ENCODE measurements around the gene CXCR2.
"Not testable (repeated sequence)": the region's sequence is repeated elsewhere in the genome, so short reads cannot be mapped to it uniquely, and the experiment has no call there.

CXCR2 gene

DNA sequence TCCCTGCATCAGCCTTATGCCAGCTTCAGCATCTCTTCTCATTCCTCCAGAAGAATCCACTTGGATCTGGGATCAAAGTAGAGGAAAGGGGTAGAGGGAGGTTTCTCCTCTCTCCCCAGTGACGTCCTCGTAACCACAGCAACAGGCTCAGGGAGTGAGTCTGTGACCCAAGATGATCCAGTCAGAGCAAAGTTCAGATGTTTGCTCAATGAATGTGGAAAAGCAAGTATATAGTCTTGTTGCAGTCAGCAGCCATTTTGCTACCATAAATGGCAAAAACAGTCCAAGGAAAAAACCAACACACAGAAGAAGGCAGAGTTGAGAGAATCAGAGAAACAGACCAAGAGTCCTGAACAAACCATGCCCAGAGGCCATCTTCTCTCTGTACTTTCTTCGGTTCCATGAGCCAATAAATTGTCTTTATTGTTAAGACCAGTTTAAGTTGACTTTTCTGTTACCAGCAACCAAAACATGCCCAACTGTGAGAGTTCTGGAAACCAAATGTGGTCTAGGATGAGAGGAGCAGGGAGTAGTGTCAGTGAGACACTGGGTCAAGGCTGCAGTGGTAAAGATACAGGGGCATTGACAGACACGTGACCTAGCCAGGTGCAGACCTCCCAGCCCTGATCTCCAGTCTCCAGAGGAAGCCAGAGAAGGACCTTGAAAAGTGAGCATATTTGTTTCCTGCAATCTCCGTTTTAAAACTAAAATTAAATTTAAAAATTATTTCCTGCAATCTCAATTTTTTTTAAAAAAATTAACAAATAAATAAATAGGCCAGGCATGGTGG is 44.1 kb downstream of the CXCR2 start:
- H4K20me1 ChIP-seq (ENCODE audit: low read depth, low read length): no peaks in the 10 kb centered on the region
- no peaks in the 10 kb centered on the region for H3K27me3 ChIP-seq (ENCODE audit: low read length)
- H3K79me2 ChIP-seq (ENCODE audit: insufficient read depth, low read length): no peaks in the 10 kb centered on the region
- no peak overlapping the region for H3K4me3 ChIP-seq (ENCODE audit: insufficient read depth, low read length, poor library complexity, severe bottlenecking)
- H3K9ac ChIP-seq (ENCODE audit: low read length): no peak overlapping the region
- H3F3A ChIP-seq (ENCODE audit: insufficient read depth): no peaks in the 10 kb centered on the region
- H3K27ac ChIP-seq (ENCODE audit: low read depth, low read length): no peak overlapping the region
- no peak overlapping the region for H2AFZ ChIP-seq (ENCODE audit: low read depth, low read length, severe bottlenecking)
- no peak overlapping the region for H3K4me2 ChIP-seq (ENCODE audit: low read depth, low read length, poor library complexity, severe bottlenecking)
- no peaks in the 10 kb centered on the region for H3K36me3 ChIP-seq (ENCODE audit: low read length)
- no peak for TF ChIP-seq EZH2phosphoT487 (conservative IDR thresholded peaks at IDR 0.05; ENCODE audit: low read length)
- TF ChIP-seq, protein P1, sequence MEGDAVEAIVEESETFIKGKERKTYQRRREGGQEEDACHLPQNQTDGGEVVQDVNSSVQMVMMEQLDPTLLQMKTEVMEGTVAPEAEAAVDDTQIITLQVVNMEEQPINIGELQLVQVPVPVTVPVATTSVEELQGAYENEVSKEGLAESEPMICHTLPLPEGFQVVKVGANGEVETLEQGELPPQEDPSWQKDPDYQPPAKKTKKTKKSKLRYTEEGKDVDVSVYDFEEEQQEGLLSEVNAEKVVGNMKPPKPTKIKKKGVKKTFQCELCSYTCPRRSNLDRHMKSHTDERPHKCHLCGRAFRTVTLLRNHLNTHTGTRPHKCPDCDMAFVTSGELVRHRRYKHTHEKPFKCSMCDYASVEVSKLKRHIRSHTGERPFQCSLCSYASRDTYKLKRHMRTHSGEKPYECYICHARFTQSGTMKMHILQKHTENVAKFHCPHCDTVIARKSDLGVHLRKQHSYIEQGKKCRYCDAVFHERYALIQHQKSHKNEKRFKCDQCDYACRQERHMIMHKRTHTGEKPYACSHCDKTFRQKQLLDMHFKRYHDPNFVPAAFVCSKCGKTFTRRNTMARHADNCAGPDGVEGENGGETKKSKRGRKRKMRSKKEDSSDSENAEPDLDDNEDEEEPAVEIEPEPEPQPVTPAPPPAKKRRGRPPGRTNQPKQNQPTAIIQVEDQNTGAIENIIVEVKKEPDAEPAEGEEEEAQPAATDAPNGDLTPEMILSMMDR (IDR thresholded peaks at IDR 0.05; ENCODE audit: insufficient read depth, low read length, poor library complexity, severe bottlenecking): no peak
- H3K9me2 ChIP-seq (replicated peaks; ENCODE audit: insufficient read depth, low read length): no peaks in the 10 kb centered on the region
- no peaks in the 10 kb centered on the region for H3K9me3 ChIP-seq (ENCODE audit: insufficient read depth, low read length)

DNA sequence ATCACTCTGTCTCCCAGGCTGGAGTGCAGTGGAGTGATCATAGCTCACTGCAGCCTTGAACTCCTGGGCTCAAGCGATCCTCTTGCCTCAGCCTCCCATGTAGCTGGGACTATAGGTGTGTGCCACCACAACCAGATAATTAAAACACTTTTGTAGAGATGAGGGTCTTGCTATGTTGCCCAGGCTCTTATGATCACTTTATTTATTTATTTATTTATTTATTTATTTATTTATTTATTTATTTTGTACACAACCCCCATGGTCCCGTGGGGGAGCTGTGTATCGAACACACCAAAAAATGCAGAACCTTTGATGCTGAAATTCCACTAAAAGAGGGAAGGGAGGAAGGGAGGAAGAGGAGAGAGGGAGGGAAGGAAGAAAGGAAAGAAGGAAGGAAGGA is 45.9 kb downstream of the CXCR2 start:
- H3K4me2 ChIP-seq (ENCODE audit: low read depth, low read length, poor library complexity, severe bottlenecking): not testable (repeated sequence)

GRCh38 chr2:218172845-218173244 is 47.0 kb downstream of the CXCR2 start:
- Histone ChIP-seq H2AFZ (ENCODE audit: low read depth, low read length, severe bottlenecking) (no peak overlapping the region), H3K4me3 (ENCODE audit: insufficient read depth, low read length, poor library complexity, severe bottlenecking) (no peak overlapping the region), H3K36me3 (ENCODE audit: low read length) (no peaks in the 10 kb centered on the region), H3K4me2 (ENCODE audit: low read depth, low read length, poor library complexity, severe bottlenecking) (no peak overlapping the region), H3K9ac (ENCODE audit: low read length) (no peak overlapping the region), H3K27ac (ENCODE audit: low read depth, low read length) (no peak overlapping the region), H4K20me1 (ENCODE audit: low read depth, low read length) (no peaks in the 10 kb centered on the region), H3K79me2 (ENCODE audit: insufficient read depth, low read length) (no peaks in the 10 kb centered on the region), H3K9me3 (ENCODE audit: insufficient read depth, low read length) (no peaks in the 10 kb centered on the region), H3K9me2 (replicated peaks; ENCODE audit: insufficient read depth, low read length) (no peaks in the 10 kb centered on the region), H3F3A (ENCODE audit: insufficient read depth) (no peaks in the 10 kb centered on the region), H3K27me3 (ENCODE audit: low read length) (no peaks in the 10 kb centered on the region)
- TF ChIP-seq, protein P1 (IDR thresholded peaks at IDR 0.05; ENCODE audit: insufficient read depth, low read length, poor library complexity, severe bottlenecking): no peak
- no peak for TF ChIP-seq EZH2phosphoT487 (conservative IDR thresholded peaks at IDR 0.05; ENCODE audit: low read length)

More for the DNA sequence above, 45.9 kb downstream of the CXCR2 start:
- H3K36me3 ChIP-seq (ENCODE audit: low read length); H3K9me2 ChIP-seq (replicated peaks; ENCODE audit: insufficient read depth, low read length); H3K27me3 ChIP-seq (ENCODE audit: low read length); H3K79me2 ChIP-seq (ENCODE audit: insufficient read depth, low read length); H2AFZ ChIP-seq (ENCODE audit: low read depth, low read length, severe bottlenecking); H3F3A ChIP-seq (ENCODE audit: insufficient read depth); H3K9me3 ChIP-seq (ENCODE audit: insufficient read depth, low read length); H4K20me1 ChIP-seq (ENCODE audit: low read depth, low read length); H3K4me3 ChIP-seq (ENCODE audit: insufficient read depth, low read length, poor library complexity, severe bottlenecking); H3K27ac ChIP-seq (ENCODE audit: low read depth, low read length); H3K9ac ChIP-seq (ENCODE audit: low read length): not testable (repeated sequence)

DNA sequence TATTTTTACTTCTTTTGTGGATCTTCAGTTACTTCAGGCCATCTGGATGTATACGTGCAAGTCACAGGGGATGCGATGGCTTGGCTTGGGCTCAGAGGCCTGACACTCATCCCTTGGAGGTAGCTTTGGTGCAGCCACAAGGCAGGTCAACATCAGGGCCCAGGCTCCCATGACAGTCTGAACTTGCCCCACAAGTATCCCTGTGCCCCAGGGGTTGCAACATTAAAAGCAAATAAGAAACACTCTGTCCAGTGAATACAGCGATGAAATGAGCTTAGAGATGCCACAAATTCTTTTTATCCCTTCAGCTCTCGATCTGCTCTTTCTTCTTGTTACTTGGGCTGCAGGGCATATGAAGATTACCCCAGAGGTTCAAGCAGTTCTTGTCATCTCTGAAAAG is 54.0 kb downstream of the CXCR2 start:
- Histone ChIP-seq H3K9ac (ENCODE audit: low read length) (no peak overlapping the region), H3K4me3 (ENCODE audit: insufficient read depth, low read length, poor library complexity, severe bottlenecking) (no peak overlapping the region), H3K36me3 (ENCODE audit: low read length) (no peaks in the 10 kb centered on the region), H4K20me1 (ENCODE audit: low read depth, low read length) (no peaks in the 10 kb centered on the region), H3K4me2 (ENCODE audit: low read depth, low read length, poor library complexity, severe bottlenecking) (no peak overlapping the region), H3K9me3 (ENCODE audit: insufficient read depth, low read length) (no peaks in the 10 kb centered on the region), H3F3A (ENCODE audit: insufficient read depth) (no peaks in the 10 kb centered on the region), H3K79me2 (ENCODE audit: insufficient read depth, low read length) (no peaks in the 10 kb centered on the region), H2AFZ (ENCODE audit: low read depth, low read length, severe bottlenecking) (no peak overlapping the region), H3K9me2 (replicated peaks; ENCODE audit: insufficient read depth, low read length) (no peaks in the 10 kb centered on the region), H3K27me3 (ENCODE audit: low read length) (no peaks in the 10 kb centered on the region), H3K27ac (ENCODE audit: low read depth, low read length) (no peak overlapping the region)
- TF ChIP-seq, protein P1 (IDR thresholded peaks at IDR 0.05; ENCODE audit: insufficient read depth, low read length, poor library complexity, severe bottlenecking): no peak
- no peak for TF ChIP-seq EZH2phosphoT487 (conservative IDR thresholded peaks at IDR 0.05; ENCODE audit: low read length)
